Endothelial cell of umbilical vein (primary cell): ENCODE results near the gene GAS2L2. TPM values are rescaled to one million over a fixed set of nuclear protein-coding genes. Genes with fewer than 3 reads are reported as not detected.

Source experiments
- BruUV-seq: library from RNA; stranded (reverse); fragments of 400-500 nt; replicated peaks from 2 replicates; lab custom pipeline; 2021; lab: Mats Ljungman, UMichigan
- CTCF ChIA-PET: fragments of 300-600, 350-600 bp; sonication (Branson Sonifier 250); formaldehyde crosslinking; loops from one replicate; lab custom pipeline; 2021; ENCODE audit warnings: antibody characterized with exemption, inconsistent platforms; lab: Charles Lee
- POLR2A ChIA-PET: fragments of 300-600, 350-600 bp; sonication (Branson Sonifier 250); formaldehyde crosslinking; loops from one replicate; lab custom pipeline; 2021; ENCODE audit warnings: antibody characterized with exemption, inconsistent platforms; lab: Charles Lee
- DNase-seq: peaks from one replicate; pipeline ENCODE4 v3.0.0-alpha.2; 2011; ENCODE audit warnings: low read depth, low spot score
- FAIRE-seq: peaks from 2 replicates; lab custom pipeline; 2011; peaks lifted over from hg19 to GRCh38; lab: Jason Lieb, UNC
- H2AFZ ChIP-seq: 2 replicates; pipeline ENCODE4 v1.6.0; 2012; ENCODE audit warnings: low read depth, low read length, control low read depth, inconsistent platforms
- H3K27ac ChIP-seq: 2 replicates; pipeline ENCODE4 v1.5.1; 2011; ENCODE audit warnings: low read depth, mild to moderate bottlenecking, control low read depth, low read length, moderate library complexity; ENCODE audit not compliant: insufficient read depth
- H3K27me3 ChIP-seq, 2 experiments: 2 replicates each; pipeline versions ENCODE4 v1.6.0 to v1.6.1; 2011; ENCODE audit warnings: low read length in 2 of 2, mixed read lengths in 1 of 2; ENCODE audit not compliant: control insufficient read depth in 2 of 2, insufficient read depth in 2 of 2
- H3K36me3 ChIP-seq, 2 experiments: 2 replicates in 1 of 2; 3 replicates in 1 of 2; pipeline ENCODE4 v1.5.1; 2011; ENCODE audit warnings: low read length in 2 of 2, mild to moderate bottlenecking in 1 of 2, moderate library complexity in 1 of 2; ENCODE audit not compliant: control insufficient read depth in 2 of 2, insufficient read depth in 2 of 2; ENCODE audit errors: extremely low read depth in 1 of 2
- H3K4me1 ChIP-seq: 3 replicates; pipeline ENCODE4 v1.5.1; 2011; ENCODE audit warnings: mild to moderate bottlenecking, low read length; ENCODE audit not compliant: control insufficient read depth, insufficient read depth; ENCODE audit errors: extremely low read depth
- H3K4me2 ChIP-seq: 2 replicates; pipeline ENCODE4 v1.6.1; 2011; ENCODE audit warnings: low read length, control low read depth, mixed read lengths; ENCODE audit not compliant: insufficient read depth
- H3K4me3 ChIP-seq, 3 experiments: fragments of 200-600 bp in 1 of 3; sonication (generic), shearing (Covaris generic) in 1 of 3; replicated peaks in 1 of 3; 2 replicates each; pipeline ENCODE4 v1.5.1; 2011 to 2016; ENCODE audit warnings: control low read depth in 3 of 3, low read length in 3 of 3, mild to moderate bottlenecking in 2 of 3, inconsistent platforms in 1 of 3, low read depth in 1 of 3, moderate library complexity in 1 of 3; ENCODE audit not compliant: insufficient read depth in 1 of 3
- H3K79me2 ChIP-seq: 2 replicates; pipeline ENCODE4 v1.6.0; 2012; ENCODE audit warnings: low read length, inconsistent platforms; ENCODE audit not compliant: control insufficient read depth, insufficient read depth
- H3K9ac ChIP-seq: replicated peaks from 2 replicates; pipeline ENCODE3; 2011; ENCODE audit warnings: low read length, control low read depth; ENCODE audit not compliant: insufficient read depth; ENCODE audit errors: extremely low read depth
- H3K9me1 ChIP-seq: replicated peaks from 3 replicates; pipeline ENCODE4 v1.6.0; 2011; ENCODE audit warnings: mild to moderate bottlenecking, low read length; ENCODE audit not compliant: control insufficient read depth, insufficient read depth; ENCODE audit errors: extremely low read depth
- H3K9me3 ChIP-seq: replicated peaks from 2 replicates; pipeline ENCODE4 v1.5.1; 2012; ENCODE audit warnings: low read length, inconsistent platforms; ENCODE audit not compliant: control insufficient read depth, insufficient read depth
- H4K20me1 ChIP-seq: replicated peaks from 2 replicates; pipeline ENCODE3; 2011; ENCODE audit warnings: mild to moderate bottlenecking, low read length; ENCODE audit not compliant: control insufficient read depth, insufficient read depth; ENCODE audit errors: extremely low read depth
- CTCF ChIP-seq, 2 donors: IDR thresholded peaks; 1 replicate in 1 of 2; 2 replicates in 1 of 2; pipeline ENCODE4 v1.5.1; 2011; ENCODE audit warnings: low read length in 2 of 2, mild to moderate bottlenecking in 2 of 2, moderate library complexity in 2 of 2, control low read depth in 1 of 2, inconsistent platforms in 1 of 2, low read depth in 1 of 2; ENCODE audit not compliant: insufficient read depth in 1 of 2; ENCODE audit errors: extremely low read depth in 1 of 2
- EZH2 ChIP-seq: IDR thresholded peaks from 2 replicates; pipeline ENCODE4 v1.6.1; 2012; ENCODE audit warnings: borderline replicate concordance, low read depth, mild to moderate bottlenecking, moderate library complexity, low read length, inconsistent platforms; ENCODE audit not compliant: severe bottlenecking
- FOS ChIP-seq: IDR thresholded peaks from 2 replicates; pipeline ENCODE4 v1.6.1; 2011; ENCODE audit warnings: mild to moderate bottlenecking, low read length, moderate library complexity, borderline replicate concordance; ENCODE audit not compliant: insufficient read depth
- GATA2 ChIP-seq: IDR thresholded peaks from 2 replicates; pipeline ENCODE4 v1.7.0; 2011; ENCODE audit warnings: low read depth, mild to moderate bottlenecking, moderate library complexity, mixed read lengths, low read length; ENCODE audit not compliant: insufficient read length, insufficient read depth
- JUN ChIP-seq: IDR thresholded peaks from 2 replicates; pipeline ENCODE4 v1.6.1; 2011; ENCODE audit warnings: borderline replicate concordance, low read depth; ENCODE audit not compliant: insufficient read length, insufficient read depth
- MAX ChIP-seq: IDR thresholded peaks from 2 replicates; pipeline ENCODE4 v1.6.1; 2011; ENCODE audit not compliant: insufficient read depth, insufficient read length
- MYC ChIP-seq: IDR thresholded peaks from one replicate; pipeline ENCODE4 v1.6.1; 2011; ENCODE audit warnings: mild to moderate bottlenecking, low read depth, low read length
- POLR2A ChIP-seq: IDR thresholded peaks from 2 replicates; pipeline ENCODE4 v1.6.1; 2012; ENCODE audit warnings: low read depth, mild to moderate bottlenecking, control low read depth, low read length
- POLR2AphosphoS5 ChIP-seq: IDR thresholded peaks from 2 replicates; pipeline ENCODE4 v1.6.1; 2012; ENCODE audit warnings: low read depth, mild to moderate bottlenecking, control low read depth, low read length, moderate library complexity; ENCODE audit not compliant: insufficient read depth
- dilution Hi-C: fragments of 300-500 bp; cut with MboI; formaldehyde crosslinking; loops from one replicate; pipeline ENCODE4 v1.15.0; 2019; ENCODE audit warnings: low sequenced_read_pairs; ENCODE audit not compliant: extremely low pct_ligation_motif_present
- intact Hi-C: fragments of 100-400 bp; cut with micrococcal nuclease; formaldehyde crosslinking; loops from one replicate; pipeline ENCODE4 v1.10.0; 2022
- polyA plus RNA-seq, 4 experiments: library from polyadenylated mRNA; depleted of rRNA in 3 of 4; stranded (reverse) in 3 of 4; unstranded in 1 of 4; fragments of >200 nt; gene quantifications; 2 replicates each; pipeline versions ENCODE4 v1.2.1 to v1.2.3, GENCODE V29; 2011 to 2012; ENCODE audit warnings: missing spikeins in 1 of 4
- total RNA-seq: library from RNA; stranded (reverse); gene quantifications from 2 replicates; pipeline ENCODE4 v1.2.3, GENCODE V29; 2021

GAS2L2 gene
- total and polyA plus RNA-seq, 2 donors (not counting 3 experiments of a cell fraction or from before 2014, with no cell fraction given), result not detected

DNA sequence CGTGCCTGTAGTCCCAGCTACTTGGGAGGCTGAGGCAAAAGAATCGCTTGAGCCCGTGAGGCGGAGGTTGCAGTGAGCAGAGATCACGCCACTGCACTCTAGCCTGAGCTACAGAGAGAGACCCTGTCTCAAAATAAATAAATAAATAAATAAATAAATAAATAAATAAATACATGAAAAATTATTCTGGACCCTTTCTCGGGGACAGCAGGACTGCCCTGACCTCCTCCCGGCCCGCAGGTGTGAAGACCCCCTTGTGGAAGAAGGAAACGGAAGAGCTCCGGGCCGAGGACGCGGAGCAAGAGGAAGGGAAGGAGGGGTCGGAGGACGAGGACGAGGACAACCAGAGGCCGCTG lies 10.7 kb upstream of the GAS2L2 start:
- Histone ChIP-seq H3K4me3 (peak overlapping the region in 1 of 3 experiments; percentile 36), H3K9ac (no peak overlapping the region), H3K4me2 (no peak overlapping the region), H3K79me2 (no peaks in the 10 kb centered on the region), H3K27me3 (peaks cover 0 to 2% of the 10 kb centered on the region in 2 experiments), H4K20me1 (no peaks in the 10 kb centered on the region), H3K9me1 (no peaks in the 10 kb centered on the region), H3K9me3 (no peaks in the 10 kb centered on the region), H3K4me1 (peaks cover 7% of the 10 kb centered on the region), H3K36me3 (no peaks in the 10 kb centered on the region), H2AFZ (peak overlapping the region; percentile 57), H3K27ac (no peak overlapping the region)
- CTCF ChIA-PET, result interaction anchor here (0.6 to 8.5 kb wide), 48 partner anchors 8 to 1558 kb away, joined by 3 to 453 read pairs (median 4); partner anchors contain the start of genes GAS2L2, MMP28, RASL10B and SLFN11
- POLR2A ChIA-PET, result interaction anchor here (0.6 to 2.3 kb wide), 2 partner anchors 45 to 49 kb away, joined by 3 to 39 read pairs; partner anchors contain the start of gene TAF15
- FAIRE-seq (no peak), DNase-seq (no peak)
- intact Hi-C loops, result loop anchor here (1.0 kb wide), 3 partner anchors 11 to 46 kb away; partner anchors contain the start of gene TAF15
- dilution Hi-C loops, result no loop called here
- TF ChIP-seq CTCF (IDR thresholded peaks at IDR 0.05; ENCODE audit: extremely low read depth in 1 of 2, insufficient read depth in 1 of 2, low read depth in 1 of 2, low read length in 2 of 2) (no peak), MYC (no peak), POLR2AphosphoS5 (no peak), POLR2A (no peak), FOS (no peak), EZH2 (no peak), MAX (no peak), JUN (no peak), GATA2 (no peak)
- no TSS peak for BruUV-seq
